Activated CD4-positive, alpha-beta T cell treated with anti-CD3 and anti-CD28 coated beads, Interleukin-2, Interleukin-6, amounts not matched to agents 100 ng/mL and 50 ng/mL, durations not matched to agents 16 hours and 8 hours (primary cell): Measurements from ENCODE around the gene CCNDBP1.
A peak's percentile ranks its signal among the peaks of the same experiment; 100 is the strongest.
"Not testable (repeated sequence)": the region's sequence is repeated elsewhere in the genome, so short reads cannot be mapped to it uniquely, and the experiment has no call there.

Experiments
- DNase-seq: peaks from one replicate; pipeline ENCODE4 v3.0.0-alpha.2; 2020

Gene CCNDBP1

GRCh38 chr15:43194795-43195194, 9.6 kb downstream of the CCNDBP1 start:
- DNase-seq, result no peak

- DNase-seq, result no peak
These were observed 11.8 kb downstream of the CCNDBP1 start for GRCh38 chr15:43196760-43197548.

- DNase-seq, result not testable (repeated sequence)
These were observed 12.6 kb downstream of the CCNDBP1 start for GRCh38 chr15:43197773-43198172.

GRCh38 chr15:43198556-43198955, 13.4 kb downstream of the CCNDBP1 start:
- DNase-seq, result not testable (repeated sequence)

GRCh38 chr15:43198992-43199391, 13.8 kb downstream of the CCNDBP1 start:
- DNase-seq, result no peak

GRCh38 chr15:43199945-43200488, 14.8 kb downstream of the CCNDBP1 start:
- DNase-seq, result no peak

- peak; percentile 45 for DNase-seq
These were observed 19.1 kb downstream of the CCNDBP1 start for GRCh38 chr15:43204016-43204901.

GRCh38 chr15:43206054-43206453, 20.9 kb downstream of the CCNDBP1 start:
- DNase-seq, result no peak

- no peak for DNase-seq
These were observed 21.8 kb downstream of the CCNDBP1 start for GRCh38 chr15:43207024-43207423.

- no peak for DNase-seq
These were observed 23.1 kb downstream of the CCNDBP1 start for GRCh38 chr15:43208052-43209002.

GRCh38 chr15:43209059-43209824, 24.0 kb downstream of the CCNDBP1 start:
- no peak for DNase-seq

- no peak for DNase-seq
These were observed 25.1 kb downstream of the CCNDBP1 start for GRCh38 chr15:43210172-43210745.

- DNase-seq, result no peak
These were observed 25.6 kb downstream of the CCNDBP1 start for GRCh38 chr15:43210807-43211206.

GRCh38 chr15:43211224-43211735, 26.1 kb downstream of the CCNDBP1 start:
- DNase-seq, result no peak

- DNase-seq, result no peak
These were observed 27.1 kb downstream of the CCNDBP1 start for GRCh38 chr15:43212299-43212698.

- DNase-seq, result no peak
These were observed 27.7 kb downstream of the CCNDBP1 start for GRCh38 chr15:43212951-43213350.

- DNase-seq, result no peak
These were observed 28.3 kb downstream of the CCNDBP1 start for GRCh38 chr15:43213466-43213865.

GRCh38 chr15:43214169-43214568, 29.0 kb downstream of the CCNDBP1 start:
- no peak for DNase-seq

- DNase-seq, result no peak
These were observed 29.5 kb downstream of the CCNDBP1 start for GRCh38 chr15:43214592-43215295.

- no peak for DNase-seq
These were observed 30.8 kb downstream of the CCNDBP1 start for GRCh38 chr15:43215961-43216360.
